SU-DHL-6 (cell line): ENCODE measurements around the gene SH3GL2.

Experiments
- H2AFZ ChIP-seq: fragments of 200-600 bp; sonication (generic); 2 replicates; pipeline ENCODE4 v1.6.1; 2014; ENCODE audit warnings: low read depth, mild to moderate bottlenecking, moderate library complexity, mixed read lengths, antibody characterized with exemption, low read length; ENCODE audit not compliant: severe bottlenecking
- H3F3A ChIP-seq: fragments of 200-600 bp; shearing (Covaris generic); 2 replicates; pipeline ENCODE4 v1.6.0; 2016; ENCODE audit warnings: antibody characterized with exemption, mild to moderate bottlenecking; ENCODE audit not compliant: insufficient read depth
- H3K27ac ChIP-seq: fragments of 200-600 bp; sonication (generic); 2 replicates; pipeline ENCODE4 v1.5.1; 2016; ENCODE audit warnings: low read depth, mild to moderate bottlenecking, low read length, moderate library complexity, mixed read lengths
- H3K27me3 ChIP-seq: fragments of 200-600 bp; sonication (generic), shearing (Covaris generic); 2 replicates; pipeline ENCODE4 v1.6.0; 2014; ENCODE audit warnings: mild to moderate bottlenecking, low read length
- H3K36me3 ChIP-seq: fragments of 200-600 bp; sonication (generic); 2 replicates; pipeline ENCODE4 v1.6.1; 2014; ENCODE audit warnings: mild to moderate bottlenecking, low read length, mixed read lengths
- H3K4me2 ChIP-seq: fragments of 300-600, 200-600 bp; shearing (Covaris generic), sonication (generic); 2 replicates; pipeline ENCODE4 v1.6.0; 2014; ENCODE audit warnings: low read length, low read depth, mild to moderate bottlenecking; ENCODE audit not compliant: poor library complexity, severe bottlenecking
- H3K4me3 ChIP-seq: fragments of 200-600 bp; sonication (generic); 2 replicates; pipeline ENCODE4 v1.5.1; 2014; ENCODE audit warnings: antibody characterized with exemption, low read length, mild to moderate bottlenecking, mixed read lengths; ENCODE audit not compliant: insufficient read depth, poor library complexity, severe bottlenecking
- H3K79me2 ChIP-seq: fragments of 200-600 bp; sonication (generic); 2 replicates; pipeline ENCODE4 v1.6.1; 2014; ENCODE audit warnings: mild to moderate bottlenecking, low read length, moderate library complexity; ENCODE audit not compliant: insufficient read depth
- H3K9ac ChIP-seq: fragments of 200-600 bp; sonication (generic); 2 replicates; pipeline ENCODE4 v1.7.0; 2014; ENCODE audit warnings: mild to moderate bottlenecking, low read length
- H3K9me2 ChIP-seq: fragments of 200-600 bp; sonication (generic); replicated peaks from 2 replicates; pipeline ENCODE4 v1.6.1; 2014; ENCODE audit warnings: low read length; ENCODE audit not compliant: insufficient read depth
- H3K9me3 ChIP-seq: fragments of 200-600 bp; sonication (generic); 2 replicates; pipeline ENCODE4 v1.6.1; 2014; ENCODE audit warnings: low read length, mixed read lengths; ENCODE audit not compliant: insufficient read depth
- H4K20me1 ChIP-seq: fragments of 200-600 bp; sonication (generic); 2 replicates; pipeline ENCODE4 v1.6.1; 2014; ENCODE audit warnings: low read depth, mild to moderate bottlenecking, antibody characterized with exemption, low read length, moderate library complexity, mixed read lengths
- CTCF ChIP-seq: fragments of 200-600 bp; sonication (generic); IDR thresholded peaks from one replicate; pipeline ENCODE4 v1.5.1; 2017; ENCODE audit warnings: antibody characterized with exemption, mild to moderate bottlenecking, low read length, moderate library complexity; ENCODE audit not compliant: insufficient read depth, poor library complexity, severe bottlenecking
- EZH2phosphoT487 ChIP-seq: fragments of 200-600 bp; sonication (generic), shearing (Covaris generic); conservative IDR thresholded peaks from 2 replicates; pipeline ENCODE4 v1.6.1; 2018; ENCODE audit warnings: mild to moderate bottlenecking, antibody characterized with exemption, low read length, moderate library complexity, mixed read lengths

The SH3GL2 gene

GRCh38 chr9:17623965-17624364 is 45.1 kb downstream of the SH3GL2 start:
- no peaks in the 10 kb centered on the region for H3K79me2 ChIP-seq
- no peak overlapping the region for H3K27ac ChIP-seq
- no peaks in the 10 kb centered on the region for H3K9me2 ChIP-seq
- H3K36me3 ChIP-seq = no peaks in the 10 kb centered on the region
- H3K9ac ChIP-seq = no peak overlapping the region
- no peak for TF ChIP-seq EZH2phosphoT487
- no peak for TF ChIP-seq CTCF
- H4K20me1 ChIP-seq = no peaks in the 10 kb centered on the region
- no peaks in the 10 kb centered on the region for H3F3A ChIP-seq
- no peak overlapping the region for H3K4me2 ChIP-seq
- H3K9me3 ChIP-seq = no peaks in the 10 kb centered on the region
- H3K4me3 ChIP-seq = no peak overlapping the region
- H3K27me3 ChIP-seq = no peaks in the 10 kb centered on the region
- H2AFZ ChIP-seq = no peak overlapping the region

GRCh38 chr9:17624571-17624970 is 45.7 kb downstream of the SH3GL2 start:
- no peaks in the 10 kb centered on the region for H4K20me1 ChIP-seq
- no peaks in the 10 kb centered on the region for H3K27me3 ChIP-seq
- no peaks in the 10 kb centered on the region for H3K79me2 ChIP-seq
- H3K9me3 ChIP-seq = no peaks in the 10 kb centered on the region
- H3K4me3 ChIP-seq = no peak overlapping the region
- TF ChIP-seq CTCF = no peak
- TF ChIP-seq EZH2phosphoT487 = no peak
- no peak overlapping the region for H3K9ac ChIP-seq
- no peaks in the 10 kb centered on the region for H3K36me3 ChIP-seq
- no peaks in the 10 kb centered on the region for H3F3A ChIP-seq
- H3K9me2 ChIP-seq = no peaks in the 10 kb centered on the region
- no peak overlapping the region for H3K4me2 ChIP-seq
- H2AFZ ChIP-seq = no peak overlapping the region
- no peak overlapping the region for H3K27ac ChIP-seq

- Histone ChIP-seq H3K4me2 (no peak overlapping the region), H3K9me2 (no peaks in the 10 kb centered on the region), H3K9ac (no peak overlapping the region), H3K9me3 (no peaks in the 10 kb centered on the region), H3K79me2 (no peaks in the 10 kb centered on the region), H2AFZ (no peak overlapping the region), H4K20me1 (no peaks in the 10 kb centered on the region), H3K27me3 (no peaks in the 10 kb centered on the region), H3K4me3 (no peak overlapping the region), H3K27ac (no peak overlapping the region), H3F3A (no peaks in the 10 kb centered on the region), H3K36me3 (no peaks in the 10 kb centered on the region)
- TF ChIP-seq CTCF (no peak), EZH2phosphoT487 (no peak)
Observed at GRCh38 chr9:17625644-17626388, 47.0 kb downstream of the SH3GL2 start.
